ENCODE results near the gene TRIL.

TRIL gene

GRCh38 chr7:28957064-28957750 is 923 bp downstream of the TRIL start:
- Histone ChIP-seq H3K14ac (ENCODE audit: low read length) (peak overlapping the region; percentile 78), H3K23ac (ENCODE audit: low read length) (peak overlapping the region; percentile 52), H3K9ac (ENCODE audit: low read length) (peak overlapping the region; percentile 11), H2AFZ (ENCODE audit: insufficient read depth, low read length, poor library complexity) (peak overlapping the region; percentile 13), H3K4me2 (ENCODE audit: low read length) (peak overlapping the region; percentile 92), H3K79me2 (ENCODE audit: control insufficient read depth, insufficient read depth, low read length, poor library complexity) (peaks cover 23% of the 10 kb centered on the region), H3K27ac (ENCODE audit: low read depth, low read length) (peak overlapping the region; percentile 76), H4K8ac (ENCODE audit: low read depth, low read length) (peak overlapping the region; percentile 30), H2BK5ac (ENCODE audit: low read depth, low read length, poor library complexity) (peak overlapping the region; percentile 3), H3K4me1 (ENCODE audit: control insufficient read depth in 1 of 2, insufficient read depth in 2 of 2, low read length in 2 of 2) (peaks cover 23 to 28% of the 10 kb centered on the region in 2 experiments), H2BK120ac (ENCODE audit: insufficient read depth, low read length, poor library complexity) (peak overlapping the region; percentile 45), H3K18ac (ENCODE audit: low read length) (peak overlapping the region; percentile 63), H3K9me3 (ENCODE audit: insufficient read depth, low read depth, low read length) (peaks cover 5% of the 10 kb centered on the region), H4K91ac (ENCODE audit: low read depth, low read length) (peak overlapping the region; percentile 92), H3K79me1 (ENCODE audit: low read length) (peaks cover 27% of the 10 kb centered on the region), H3K27me3 (ENCODE audit: insufficient read depth, low read length) (no peaks in the 10 kb centered on the region), H2AK5ac (ENCODE audit: low read length) (peak overlapping the region; percentile 22), H3K36me3 (ENCODE audit: control insufficient read depth in 1 of 2, insufficient read depth in 2 of 2, low read length in 2 of 2) (no peaks in the 10 kb centered on the region), H4K12ac (ENCODE audit: low read depth, low read length) (peak overlapping the region; percentile 27), H3K4me3 (ENCODE audit: low read depth, low read length) (peak overlapping the region; percentile 83), H3K4ac (ENCODE audit: low read depth, low read length) (peak overlapping the region; percentile 58), H2BK12ac (ENCODE audit: low read length) (peak overlapping the region; percentile 21)
- DNase-seq, result no peak
- no CpG with 5 or more reads among the region's 59 CpGs for WGBS (ENCODE audit: extremely low coverage, insufficient coverage, insufficient read length)

DNA sequence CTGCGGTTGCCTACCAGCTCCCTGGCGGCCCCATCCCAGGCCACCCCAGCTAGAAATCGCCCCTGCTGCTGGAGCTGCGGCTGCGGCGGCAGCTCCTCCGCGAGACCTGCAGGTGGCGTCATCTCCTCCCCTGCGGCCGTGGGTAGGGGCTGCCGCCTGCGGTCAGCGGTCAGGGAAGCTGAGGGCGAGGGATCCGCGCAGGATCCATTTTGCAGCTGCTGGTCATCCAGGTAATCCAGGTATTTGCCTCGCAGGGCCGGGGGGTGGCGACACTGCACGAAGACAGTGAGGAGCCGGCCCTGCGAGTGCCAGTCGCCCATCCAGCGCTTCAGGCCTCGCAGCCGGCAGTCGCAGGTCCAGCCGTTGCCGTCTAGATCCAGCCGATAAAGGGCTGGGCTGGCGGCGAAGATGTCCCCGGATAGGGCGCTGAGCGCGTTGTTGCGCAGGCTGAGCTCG is 1.5 kb downstream of the TRIL start:
- peak overlapping the region; percentile 92 for H3K4me2 ChIP-seq (ENCODE audit: low read length)
- H3K18ac ChIP-seq (ENCODE audit: low read length), result peak overlapping the region; percentile 77

GRCh38 chr7:28955718-28956607 is 2.2 kb downstream of the TRIL start:
- peak overlapping the region; percentile 34 for H4K12ac ChIP-seq (ENCODE audit: low read depth, low read length)
- H2AK5ac ChIP-seq (ENCODE audit: low read length), result peak overlapping the region; percentile 6
- peaks cover 27% of the 10 kb centered on the region for H3K79me1 ChIP-seq (ENCODE audit: low read length)
- peak overlapping the region; percentile 77 for H3K18ac ChIP-seq (ENCODE audit: low read length)
- no peak overlapping the region for H3K23ac ChIP-seq (ENCODE audit: low read length)
- no peaks in the 10 kb centered on the region for H3K27me3 ChIP-seq (ENCODE audit: insufficient read depth, low read length)
- H4K91ac ChIP-seq (ENCODE audit: low read depth, low read length), result peak overlapping the region; percentile 77
- H3K9ac ChIP-seq (ENCODE audit: low read length), result peak overlapping the region; percentile 62
- peak overlapping the region; percentile 42 for H3K27ac ChIP-seq (ENCODE audit: low read depth, low read length)
- no peaks in the 10 kb centered on the region for H3K36me3 ChIP-seq (ENCODE audit: control insufficient read depth in 1 of 2, insufficient read depth in 2 of 2, low read length in 2 of 2)
- H3K4ac ChIP-seq (ENCODE audit: low read depth, low read length), result peak overlapping the region; percentile 30
- H3K4me1 ChIP-seq (ENCODE audit: control insufficient read depth in 1 of 2, insufficient read depth in 2 of 2, low read length in 2 of 2), result peaks cover 20 to 28% of the 10 kb centered on the region in 2 experiments
- H3K4me2 ChIP-seq (ENCODE audit: low read length), result peak overlapping the region; percentile 92
- H3K79me2 ChIP-seq (ENCODE audit: control insufficient read depth, insufficient read depth, low read length, poor library complexity), result peaks cover 23% of the 10 kb centered on the region
- H4K8ac ChIP-seq (ENCODE audit: low read depth, low read length), result peak overlapping the region; percentile 58
- H3K4me3 ChIP-seq (ENCODE audit: low read depth, low read length), result peak overlapping the region; percentile 83
- no CpG with 5 or more reads among the region's 104 CpGs for WGBS (ENCODE audit: extremely low coverage, insufficient coverage, insufficient read length)
- peaks cover 5% of the 10 kb centered on the region for H3K9me3 ChIP-seq (ENCODE audit: insufficient read depth, low read depth, low read length)
- peak overlapping the region; percentile 28 for H2BK120ac ChIP-seq (ENCODE audit: insufficient read depth, low read length, poor library complexity)
- peak; percentile 83 to 88 for DNase-seq
- peak overlapping the region; percentile 23 for H2BK5ac ChIP-seq (ENCODE audit: low read depth, low read length, poor library complexity)
- H2BK12ac ChIP-seq (ENCODE audit: low read length), result peak overlapping the region; percentile 12
- peak overlapping the region; percentile 57 for H2AFZ ChIP-seq (ENCODE audit: insufficient read depth, low read length, poor library complexity)
- H3K14ac ChIP-seq (ENCODE audit: low read length), result peak overlapping the region; percentile 38

More for the DNA sequence above, 1.5 kb downstream of the TRIL start:
- Histone ChIP-seq H3K79me2 (ENCODE audit: control insufficient read depth, insufficient read depth, low read length, poor library complexity) (peaks cover 23% of the 10 kb centered on the region), H3K4me1 (ENCODE audit: control insufficient read depth in 1 of 2, insufficient read depth in 2 of 2, low read length in 2 of 2) (peaks cover 20 to 28% of the 10 kb centered on the region in 2 experiments), H3K4me3 (ENCODE audit: low read depth, low read length) (peak overlapping the region; percentile 83), H3K14ac (ENCODE audit: low read length) (peak overlapping the region; percentile 78), H3K23ac (ENCODE audit: low read length) (no peak overlapping the region), H3K9ac (ENCODE audit: low read length) (peak overlapping the region; percentile 2), H4K12ac (ENCODE audit: low read depth, low read length) (peak overlapping the region; percentile 34), H2AFZ (ENCODE audit: insufficient read depth, low read length, poor library complexity) (peak overlapping the region; percentile 57), H3K9me3 (ENCODE audit: insufficient read depth, low read depth, low read length) (peaks cover 5% of the 10 kb centered on the region), H2BK5ac (ENCODE audit: low read depth, low read length, poor library complexity) (peak overlapping the region; percentile 3), H3K27me3 (ENCODE audit: insufficient read depth, low read length) (no peaks in the 10 kb centered on the region), H3K79me1 (ENCODE audit: low read length) (peaks cover 27% of the 10 kb centered on the region), H3K36me3 (ENCODE audit: control insufficient read depth in 1 of 2, insufficient read depth in 2 of 2, low read length in 2 of 2) (no peaks in the 10 kb centered on the region), H2BK120ac (ENCODE audit: insufficient read depth, low read length, poor library complexity) (peak overlapping the region; percentile 45), H4K91ac (ENCODE audit: low read depth, low read length) (peak overlapping the region; percentile 92), H3K4ac (ENCODE audit: low read depth, low read length) (peak overlapping the region; percentile 58), H3K27ac (ENCODE audit: low read depth, low read length) (peak overlapping the region; percentile 76), H2AK5ac (ENCODE audit: low read length) (no peak overlapping the region), H2BK12ac (ENCODE audit: low read length) (no peak overlapping the region), H4K8ac (ENCODE audit: low read depth, low read length) (peak overlapping the region; percentile 57)
- WGBS (ENCODE audit: extremely low coverage, insufficient coverage, insufficient read length), result no CpG with 5 or more reads among the region's 39 CpGs
- DNase-seq, result peak; percentile 98

- H3K4ac ChIP-seq (ENCODE audit: low read depth, low read length), result peak overlapping the region; percentile 30
- H2AK5ac ChIP-seq (ENCODE audit: low read length), result no peak overlapping the region
- H3K36me3 ChIP-seq (ENCODE audit: control insufficient read depth in 1 of 2, insufficient read depth in 2 of 2, low read length in 2 of 2), result no peaks in the 10 kb centered on the region
- H3K23ac ChIP-seq (ENCODE audit: low read length), result no peak overlapping the region
- no peak overlapping the region for H2BK120ac ChIP-seq (ENCODE audit: insufficient read depth, low read length, poor library complexity)
- peaks cover 23% of the 10 kb centered on the region for H3K79me2 ChIP-seq (ENCODE audit: control insufficient read depth, insufficient read depth, low read length, poor library complexity)
- H3K14ac ChIP-seq (ENCODE audit: low read length), result no peak overlapping the region
- H3K27me3 ChIP-seq (ENCODE audit: insufficient read depth, low read length), result no peaks in the 10 kb centered on the region
- no peak overlapping the region for H3K27ac ChIP-seq (ENCODE audit: low read depth, low read length)
- no peak for DNase-seq
- peak overlapping the region; percentile 12 for H3K18ac ChIP-seq (ENCODE audit: low read length)
- no peak overlapping the region for H4K8ac ChIP-seq (ENCODE audit: low read depth, low read length)
- H3K79me1 ChIP-seq (ENCODE audit: low read length), result peaks cover 27% of the 10 kb centered on the region
- H3K4me3 ChIP-seq (ENCODE audit: low read depth, low read length), result peak overlapping the region; percentile 83
- H3K9ac ChIP-seq (ENCODE audit: low read length), result no peak overlapping the region
- H4K91ac ChIP-seq (ENCODE audit: low read depth, low read length), result peak overlapping the region; percentile 7
- H2BK5ac ChIP-seq (ENCODE audit: low read depth, low read length, poor library complexity), result no peak overlapping the region
- WGBS (ENCODE audit: extremely low coverage, insufficient coverage, insufficient read length), result no CpG with 5 or more reads among the region's 22 CpGs
- H3K4me1 ChIP-seq (ENCODE audit: control insufficient read depth in 1 of 2, insufficient read depth in 2 of 2, low read length in 2 of 2), result peaks cover 20 to 28% of the 10 kb centered on the region in 2 experiments
- no peak overlapping the region for H2AFZ ChIP-seq (ENCODE audit: insufficient read depth, low read length, poor library complexity)
- H4K12ac ChIP-seq (ENCODE audit: low read depth, low read length), result no peak overlapping the region
- H3K9me3 ChIP-seq (ENCODE audit: insufficient read depth, low read depth, low read length), result peaks cover 5% of the 10 kb centered on the region
- peak overlapping the region; percentile 92 for H3K4me2 ChIP-seq (ENCODE audit: low read length)
- H2BK12ac ChIP-seq (ENCODE audit: low read length), result no peak overlapping the region
Measured at GRCh38 chr7:28955356-28955717, 2.8 kb downstream of the TRIL start.

All from trophoblast cell (in vitro differentiated cells and primary cell).